GM18907 (cell line): ENCODE data around the gene GUCY1A1.

Experiments used
- ATAC-seq: cut with Tn5 transposase; IDR thresholded peaks from one replicate; pipeline ENCODE4 v1.9.1; 2021; ENCODE audit warnings: mild to moderate bottlenecking, moderate library complexity; ENCODE audit not compliant: unreplicated experiment

The GUCY1A1 gene

DNA sequence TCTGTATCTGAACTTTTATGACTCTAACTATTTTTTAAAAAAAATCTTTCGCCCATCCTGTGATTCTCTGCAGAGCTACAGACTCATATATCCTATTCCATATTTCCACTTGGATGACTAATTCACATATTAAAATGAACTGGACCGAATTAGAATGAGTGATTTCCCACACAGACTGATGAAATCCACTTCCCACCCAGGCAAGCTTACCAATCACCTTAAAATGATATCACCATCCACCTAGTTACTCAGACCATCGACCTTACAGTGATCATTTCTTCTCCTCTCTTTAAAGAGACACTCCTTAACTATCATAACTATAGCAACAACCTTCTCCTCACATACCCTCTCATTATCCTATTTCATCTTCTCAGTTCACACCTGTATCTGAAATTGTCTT, 58.1 kb downstream of the GUCY1A1 start:
- no peak for ATAC-seq

- no peak for ATAC-seq
Observed at GRCh38 chr4:155734065-155734464, 67.4 kb downstream of the GUCY1A1 start.

- ATAC-seq: no peak
Observed at GRCh38 chr4:155734951-155735350, 68.3 kb downstream of the GUCY1A1 start.

DNA sequence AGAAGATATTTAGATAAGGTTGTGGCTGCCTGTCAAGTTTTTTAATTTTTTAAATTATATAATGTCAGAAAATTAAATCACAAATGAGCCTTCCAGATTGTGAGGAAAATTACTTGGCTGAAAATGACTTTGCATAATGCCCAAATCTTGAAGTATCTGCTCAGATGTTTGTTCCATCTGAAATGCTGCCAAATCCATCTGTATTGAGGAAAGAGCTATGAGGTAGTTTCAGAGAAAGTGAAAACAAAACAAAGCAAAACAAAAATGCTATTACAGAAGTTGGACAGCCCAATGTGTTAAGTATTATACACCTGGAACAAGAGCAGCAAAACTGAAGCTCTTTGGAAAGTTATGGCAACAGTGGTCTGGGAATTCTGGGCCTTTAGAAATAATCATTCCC, 68.8 kb downstream of the GUCY1A1 start:
- ATAC-seq: no peak

DNA sequence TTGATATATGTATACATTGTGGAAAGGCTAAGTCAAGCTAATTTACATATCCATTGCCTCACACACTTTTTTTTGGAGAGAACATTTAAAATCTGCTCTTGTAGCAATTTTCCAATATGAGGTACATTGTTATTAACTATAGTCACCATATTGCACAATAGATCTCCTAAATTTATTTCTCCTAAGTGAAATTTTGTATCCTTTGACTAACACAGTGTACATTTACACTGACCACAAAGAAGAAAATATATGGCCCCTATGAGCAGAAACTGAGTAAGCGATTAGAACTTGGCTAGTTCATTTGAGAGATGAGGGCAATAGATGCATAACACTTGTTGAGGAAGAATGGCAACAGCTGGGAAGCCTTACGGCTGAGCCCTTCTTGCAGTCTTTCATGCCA, 71.9 kb downstream of the GUCY1A1 start:
- ATAC-seq: no peak

GRCh38 chr4:155741546-155741945, 74.9 kb downstream of the GUCY1A1 start:
- no peak for ATAC-seq

- no peak for ATAC-seq
Observed at GRCh38 chr4:155742310-155743015, 75.8 kb downstream of the GUCY1A1 start.

DNA sequence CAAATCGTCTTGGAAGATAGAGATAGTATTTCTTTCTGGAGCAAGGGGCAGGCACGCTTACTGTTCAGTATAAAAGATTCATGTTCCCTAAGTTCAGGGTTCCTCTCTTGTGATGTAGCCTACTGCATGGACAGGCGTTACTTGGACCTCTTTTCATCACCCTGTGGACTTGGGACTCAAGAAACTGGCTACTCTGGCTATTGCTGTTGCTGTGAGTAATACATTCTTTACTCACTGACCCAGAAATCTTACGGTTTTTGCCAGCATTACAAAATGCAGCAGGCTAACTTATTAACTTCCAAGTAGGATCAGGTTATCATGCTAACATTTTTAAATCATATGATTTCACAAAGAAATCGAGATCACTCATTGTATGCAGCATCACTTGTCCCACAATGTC, 79.3 kb downstream of the GUCY1A1 start:
- ATAC-seq: no peak

GRCh38 chr4:155748039-155748438, 81.4 kb downstream of the GUCY1A1 start:
- no peak for ATAC-seq

DNA sequence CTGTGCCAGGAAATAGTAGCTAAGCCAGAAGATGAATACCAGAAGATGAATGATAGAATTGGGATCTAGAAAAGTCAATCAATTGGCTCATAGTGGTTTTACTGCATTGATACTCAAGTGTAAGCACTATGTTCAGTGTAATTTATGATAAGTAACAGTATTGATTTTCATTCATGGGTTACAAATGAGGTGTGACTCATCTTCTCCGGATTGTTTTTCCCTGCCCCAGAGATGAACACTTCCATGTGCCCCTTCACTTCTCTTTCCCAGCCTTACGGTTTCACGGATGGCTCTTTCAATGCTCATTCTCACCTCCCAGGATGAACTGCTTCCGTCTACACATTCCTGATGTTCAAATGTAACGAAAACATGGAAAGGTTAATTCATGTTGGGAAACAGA, 82.4 kb downstream of the GUCY1A1 start:
- no peak for ATAC-seq

GRCh38 chr4:155751569-155751968, 84.9 kb downstream of the GUCY1A1 start:
- no peak for ATAC-seq

DNA sequence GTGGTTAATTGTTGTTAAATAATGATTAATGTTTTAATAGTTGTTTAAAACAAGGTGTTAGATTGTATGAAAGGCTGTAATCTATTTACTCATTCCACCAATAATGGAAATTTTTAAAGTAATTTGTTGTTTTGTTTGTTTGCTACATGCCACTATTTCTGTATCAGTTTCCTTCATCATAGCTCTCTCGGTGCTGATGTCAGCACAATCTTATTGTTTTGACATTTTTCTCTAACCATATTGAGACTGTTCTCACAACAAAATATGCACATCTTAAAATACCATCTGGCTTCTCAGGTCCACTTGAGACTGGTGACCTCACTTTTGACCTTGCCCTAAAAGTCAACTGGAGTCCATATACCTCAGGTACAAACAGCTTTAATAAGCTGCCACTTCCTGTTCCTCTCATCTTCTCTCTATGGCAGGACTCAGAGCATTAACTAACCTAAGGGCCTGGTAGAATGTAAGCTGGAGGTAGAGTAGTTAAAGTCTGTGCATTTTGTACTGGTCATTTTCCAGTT, 91.2 kb downstream of the GUCY1A1 start:
- no peak for ATAC-seq

DNA sequence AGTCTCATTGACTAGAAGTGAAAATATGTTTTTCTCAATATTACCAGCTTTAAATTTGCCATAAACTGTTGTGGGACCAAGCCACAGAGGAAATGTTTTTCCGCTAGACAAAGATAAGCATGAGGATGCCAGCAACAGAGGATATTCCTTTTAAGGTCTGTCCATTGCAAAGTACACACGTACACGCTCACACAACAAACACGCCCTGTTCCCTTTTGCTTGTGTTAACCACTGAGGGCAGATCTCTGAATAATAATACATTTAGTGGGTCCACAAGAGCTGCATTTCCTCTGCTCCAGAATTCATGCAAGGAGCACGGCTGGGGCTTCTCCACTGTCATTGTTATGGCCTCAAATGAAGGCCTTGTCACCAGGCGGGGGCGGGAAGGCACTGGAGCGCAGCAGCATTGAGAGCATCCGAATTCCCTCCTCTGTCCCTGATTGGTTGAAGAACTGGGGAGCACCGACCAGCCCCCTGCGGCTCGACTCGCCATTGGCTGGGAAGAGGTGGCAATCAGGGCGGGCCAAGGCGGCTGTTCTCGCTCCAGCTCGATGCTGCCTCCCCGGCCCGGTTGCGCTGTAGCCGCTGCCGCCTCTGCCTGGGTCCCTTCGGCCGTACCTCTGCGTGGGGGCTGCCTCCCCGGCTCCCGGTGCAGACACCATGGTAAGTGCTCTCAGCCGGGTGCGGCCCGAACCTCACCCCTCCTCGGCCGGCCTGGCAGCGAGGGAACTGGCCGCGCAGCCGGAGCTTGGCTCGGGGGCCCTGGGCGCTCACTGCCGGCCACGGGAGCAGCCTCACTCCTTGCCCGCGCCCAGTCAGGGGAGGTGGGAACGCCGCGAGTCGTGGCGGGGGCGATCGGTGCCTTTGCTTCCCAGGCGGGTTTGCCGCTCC, 92.1 kb downstream of the GUCY1A1 start, which contains the start of gene GUCY1B1:
Gene GUCY1B1, plus strand, starts transcription at position 541 of the 891 bp plus-strand sequence. Its CDS starts 120 bp downstream, at position 661.
- ATAC-seq: peak; percentile 99

- ATAC-seq: peak; percentile 21
Observed at GRCh38 chr4:155759372-155760252, 93.0 kb downstream of the GUCY1A1 start.

- no peak for ATAC-seq
Observed at GRCh38 chr4:155761047-155761446, 94.4 kb downstream of the GUCY1A1 start.

- no peak for ATAC-seq
Observed at GRCh38 chr4:155761916-155762315, 95.3 kb downstream of the GUCY1A1 start.

- ATAC-seq: no peak
Observed at GRCh38 chr4:155762334-155762733, 95.7 kb downstream of the GUCY1A1 start.

DNA sequence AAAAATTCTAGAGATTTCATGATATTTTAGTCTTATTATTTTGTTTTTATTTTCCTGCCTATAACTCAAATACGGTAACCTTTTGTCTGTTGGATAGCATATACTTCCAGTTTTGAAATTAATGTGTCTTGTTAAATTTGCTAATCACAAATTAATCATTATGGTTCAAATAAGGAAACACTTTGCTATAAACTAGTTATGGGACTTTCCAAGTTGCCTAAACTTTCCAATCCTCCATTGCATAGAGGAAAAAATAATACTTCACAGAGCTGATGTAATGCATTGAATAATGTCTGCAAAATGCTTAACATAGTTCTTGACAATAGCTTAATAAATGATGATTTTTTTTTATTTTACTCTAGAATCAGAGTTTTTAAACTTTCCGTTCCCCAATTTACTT, 96.9 kb downstream of the GUCY1A1 start:
- ATAC-seq: no peak

- no peak for ATAC-seq
Observed at GRCh38 chr4:155765149-155765548, 98.5 kb downstream of the GUCY1A1 start.

- ATAC-seq: no peak
Observed at GRCh38 chr4:155766622-155767021, 100.0 kb downstream of the GUCY1A1 start.

DNA sequence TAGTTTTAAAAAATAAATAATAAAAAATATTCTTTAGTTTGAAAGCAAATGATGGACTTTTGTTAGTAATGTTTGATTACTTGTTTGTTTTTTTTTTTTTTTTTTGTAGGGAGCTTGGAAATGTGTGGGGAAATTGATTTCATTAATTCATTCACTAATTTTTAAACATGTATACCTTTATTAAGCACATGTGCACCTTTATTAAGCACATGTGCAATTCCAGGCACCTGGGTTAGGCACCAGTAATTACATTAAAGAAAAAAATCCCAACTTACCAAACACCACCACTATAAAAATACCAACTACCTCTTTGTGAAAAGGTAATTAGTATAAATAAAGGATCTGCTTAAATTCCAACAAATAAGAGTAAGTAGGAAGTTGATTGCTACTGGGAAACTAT, 101.7 kb downstream of the GUCY1A1 start:
- no peak for ATAC-seq
